Heart left ventricle (tissue), 16 donors: Measurements from ENCODE around the gene ETV3. TPM values are rescaled to one million over a fixed set of nuclear protein-coding genes. Genes with fewer than 3 reads are reported as not detected.

ENCODE experiments used
- ATAC-seq, 4 donors: fragments of 200-7000 bp; cut with Tn5 transposase; one replicate each; pipeline ENCODE4 v1.9.1; 2020 to 2022; ENCODE audit warnings: moderate library complexity in 4 of 4, mild to moderate bottlenecking in 3 of 4, moderate number of reproducible peaks in 1 of 4
- DNase-seq, 5 donors: peaks; one replicate each; pipeline ENCODE4 v3.0.0-alpha.2; 2020
- H3K27ac ChIP-seq, 12 donors: fragments of 200-600 bp; sonication (generic) in 4 of 12; one replicate each; pipeline versions ENCODE4 v1.5.0 to v1.8.0; 2016 to 2022; ENCODE audit warnings: mild to moderate bottlenecking in 2 of 12
- H3K27me3 ChIP-seq, 9 donors: fragments of 200-600 bp; sonication (generic) in 2 of 9; one replicate each; pipeline versions ENCODE4 v1.5.1 to v1.8.0; 2016 to 2022; ENCODE audit warnings: mild to moderate bottlenecking in 3 of 9
- H3K36me3 ChIP-seq, 9 donors: fragments of 200-600 bp; sonication (generic) in 2 of 9; one replicate each; pipeline versions ENCODE4 v1.5.0 to v1.8.0; 2018 to 2022; ENCODE audit warnings: mild to moderate bottlenecking in 2 of 9
- H3K4me1 ChIP-seq, 12 donors: fragments of 200-600 bp; sonication (generic) in 4 of 12; one replicate each; pipeline versions ENCODE4 v1.5.0 to v1.8.0; 2016 to 2022; ENCODE audit warnings: mild to moderate bottlenecking in 3 of 12
- H3K4me3 ChIP-seq, 12 donors: fragments of 200-600 bp; sonication (generic) in 4 of 12; one replicate each; pipeline versions ENCODE4 v1.5.0 to v1.8.0; 2017 to 2022; ENCODE audit warnings: mild to moderate bottlenecking in 9 of 12, moderate library complexity in 4 of 12
- H3K9me3 ChIP-seq, 12 donors: fragments of 200-600 bp; sonication (generic) in 4 of 12; one replicate each; pipeline versions ENCODE4 v1.5.0 to v1.8.0; 2016 to 2022; ENCODE audit warnings: mild to moderate bottlenecking in 1 of 12
- POLR2A ChIP-seq, 2 donors: fragments of 450-650 bp; IDR thresholded peaks; one replicate each; pipeline ENCODE4 v1.6.1; 2017; ENCODE audit warnings: antibody characterized with exemption in 2 of 2, mild to moderate bottlenecking in 2 of 2, moderate library complexity in 2 of 2
- WGBS, 4 donors: extraction: QIAGEN DNeasy Blood & Tissue Kit in 2 of 4; methylation state at CpG; one replicate each; pipeline versions ENCODE4 v1.1.5 to v1.1.7; 2013 to 2018; 5-methylcytosine and 5-hydroxymethylcytosine counted together
- intact Hi-C, 10 donors: fragments of 100-400 bp; cut with DNase I; formaldehyde crosslinking; loops; one replicate each; pipeline versions ENCODE4 v1.11.1 to v1.14.2; 2022
- polyA plus RNA-seq, 2 donors: library from polyadenylated mRNA; stranded (reverse); fragments of 200-250 nt; gene quantifications; one replicate each; pipeline ENCODE4 v1.2.3, GENCODE V29; 2013
- total RNA-seq, 9 donors: library from RNA; depleted of rRNA in 2 of 9; stranded (reverse); fragments of >200 nt in 2 of 9; fragmentation: NEBNext Ultra II Directional in 3 of 9; extraction: Animal tissue kit (Norgen Biotek cat#: 25700) in 3 of 9; gene quantifications; one replicate each; pipeline versions ENCODE4 v1.1.0 to v1.2.4, GENCODE V29; 2016 to 2023
- TF ChIP-seq, protein P1 (sequence below), 12 donors: fragments of 200-600 bp; sonication (generic) in 4 of 12; IDR thresholded peaks; one replicate each; pipeline versions ENCODE4 v1.5.0 to v1.8.0; 2018 to 2022; ENCODE audit warnings: antibody characterized with exemption in 12 of 12, mild to moderate bottlenecking in 5 of 12
- donor health status: ischemic (EF 13 %, LVEDD 7.1; RV severe dilation, severe dysfunction).
- donor health status: healthy with polysubstance abuse.
- donor health status: DM: no; HTN: yes; CAD: no.
- donor health status: DM: no; HTN: no; CAD: no.
- donor health status: ischemic (EF 25% LVEDD 6.9; RV normal size, moderate dysfunction).
- donor health status: ischemic (EF 25% LVEDD 5.7; RV mildly dilated, moderate dysfunction).
- donor health status: healthy.
- donor health status: DM: yes; HTN: yes; CAD: no.
- donor health status: ischemic (EF 35%, LVEDD 5.7; RV mildly dilated, moderate dysfunction).
- donor health status: nonischemic (EF 11% LVEDD 7.7; RV severe dilation, severe dysfunction).
- donor health status: DM: yes; HTN: yes; CAD: no.
- donor health status: PGD.
- donor health status: ischemic (EF 29% LVEDD 5.4; RV normal size, mild dysfunction).
- donor health status: nonischemic (EF 23%, LVEDD 6.1; RV moderate dilation, normal function).

The ETV3 gene
- total and polyA plus RNA-seq, 11 donors, result 4.5 to 24.3 (median 15.9) TPM

DNA sequence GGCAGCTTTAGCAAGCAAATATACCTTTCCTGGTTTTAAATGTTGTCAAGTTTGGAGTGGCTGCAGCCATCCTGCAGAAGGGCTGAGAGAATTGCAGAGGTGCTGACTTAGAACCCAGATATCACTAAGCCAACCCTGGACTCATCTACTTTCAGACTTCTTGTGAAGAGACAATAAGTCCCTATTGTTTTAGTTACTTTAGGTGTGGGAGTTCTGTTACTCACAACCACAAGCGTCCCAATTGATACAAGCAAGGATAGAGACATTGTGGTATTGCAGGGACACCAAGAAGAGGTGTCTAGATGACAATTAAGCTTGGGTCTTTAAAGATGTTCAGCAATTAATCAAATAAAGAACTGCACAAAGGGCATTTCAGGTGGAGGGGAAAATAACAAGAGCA, 8.8 kb upstream of the ETV3 start:
- TF ChIP-seq, protein P1, sequence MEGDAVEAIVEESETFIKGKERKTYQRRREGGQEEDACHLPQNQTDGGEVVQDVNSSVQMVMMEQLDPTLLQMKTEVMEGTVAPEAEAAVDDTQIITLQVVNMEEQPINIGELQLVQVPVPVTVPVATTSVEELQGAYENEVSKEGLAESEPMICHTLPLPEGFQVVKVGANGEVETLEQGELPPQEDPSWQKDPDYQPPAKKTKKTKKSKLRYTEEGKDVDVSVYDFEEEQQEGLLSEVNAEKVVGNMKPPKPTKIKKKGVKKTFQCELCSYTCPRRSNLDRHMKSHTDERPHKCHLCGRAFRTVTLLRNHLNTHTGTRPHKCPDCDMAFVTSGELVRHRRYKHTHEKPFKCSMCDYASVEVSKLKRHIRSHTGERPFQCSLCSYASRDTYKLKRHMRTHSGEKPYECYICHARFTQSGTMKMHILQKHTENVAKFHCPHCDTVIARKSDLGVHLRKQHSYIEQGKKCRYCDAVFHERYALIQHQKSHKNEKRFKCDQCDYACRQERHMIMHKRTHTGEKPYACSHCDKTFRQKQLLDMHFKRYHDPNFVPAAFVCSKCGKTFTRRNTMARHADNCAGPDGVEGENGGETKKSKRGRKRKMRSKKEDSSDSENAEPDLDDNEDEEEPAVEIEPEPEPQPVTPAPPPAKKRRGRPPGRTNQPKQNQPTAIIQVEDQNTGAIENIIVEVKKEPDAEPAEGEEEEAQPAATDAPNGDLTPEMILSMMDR (IDR thresholded peaks at IDR 0.05), result no peak
- TF ChIP-seq POLR2A (IDR thresholded peaks at IDR 0.05), result no peak
- DNase-seq (no peak), ATAC-seq (no peak)
- peaks cover 0 to 12% (median 0%) of the 10 kb centered on the region in 12 donors for H3K4me1 ChIP-seq
- H3K9me3 ChIP-seq, result no peaks in the 10 kb centered on the region
- no peak overlapping the region for H3K4me3 ChIP-seq
- H3K27me3 ChIP-seq, result peaks cover 0 to 4% (median 0%) of the 10 kb centered on the region in 9 donors
- no peaks in the 10 kb centered on the region for H3K36me3 ChIP-seq
- whole genome bisulfite sequencing, 4 donors, result 82 to 94% (median 86%) methylated on average over 1 of the region's 1 CpG
- intact Hi-C loops, result loop anchor here in 1 of 10 donors (5.0 kb wide), 1 partner anchor 35 kb away; no protein-coding TSS in a partner anchor
- no peak overlapping the region for H3K27ac ChIP-seq

- Histone ChIP-seq H3K4me1 (peaks cover 0 to 12% (median 0%) of the 10 kb centered on the region in 12 donors), H3K27ac (no peak overlapping the region), H3K4me3 (no peak overlapping the region), H3K9me3 (no peaks in the 10 kb centered on the region), H3K36me3 (no peaks in the 10 kb centered on the region), H3K27me3 (peaks cover 0 to 4% (median 0%) of the 10 kb centered on the region in 9 donors)
- TF ChIP-seq, protein P1 (IDR thresholded peaks at IDR 0.05), result no peak
- TF ChIP-seq POLR2A (IDR thresholded peaks at IDR 0.05), result no peak
- 79 to 83% (median 80%) methylated on average over 3 of the region's 3 CpGs for WGBS, 4 donors
- DNase-seq (no peak), ATAC-seq (no peak)
- intact Hi-C loops, result loop anchor here in 1 of 10 donors (5.0 kb wide), 1 partner anchor 34 kb away; no protein-coding TSS in a partner anchor
Observed at GRCh38 chr1:157146244-157146643, 8.0 kb upstream of the ETV3 start.

- 95 to 100% (median 98%) methylated on average over 1 of the region's 1 CpG for WGBS, 4 donors
- no peak for TF ChIP-seq POLR2A (IDR thresholded peaks at IDR 0.05)
- H3K4me1 ChIP-seq, result peaks cover 0 to 12% (median 0%) of the 10 kb centered on the region in 12 donors
- peaks cover 0 to 4% (median 0%) of the 10 kb centered on the region in 9 donors for H3K27me3 ChIP-seq
- no peaks in the 10 kb centered on the region for H3K9me3 ChIP-seq
- ATAC-seq (no peak), DNase-seq (no peak)
- H3K27ac ChIP-seq, result no peak overlapping the region
- H3K36me3 ChIP-seq, result no peaks in the 10 kb centered on the region
- intact Hi-C loops, result loop anchor here in 1 of 10 donors (5.0 kb wide), 1 partner anchor 33 kb away; no protein-coding TSS in a partner anchor
- no peak overlapping the region for H3K4me3 ChIP-seq
Observed at GRCh38 chr1:157145076-157145475, 6.9 kb upstream of the ETV3 start.

GRCh38 chr1:157144509-157144908, 6.3 kb upstream of the ETV3 start:
- intact Hi-C loops, result no loop called here
- H3K36me3 ChIP-seq, result no peaks in the 10 kb centered on the region

More at GRCh38 chr1:157144509-157144908, 6.3 kb upstream of the ETV3 start:
- ATAC-seq (no peak), DNase-seq (no peak)
- Histone ChIP-seq H3K9me3 (no peaks in the 10 kb centered on the region), H3K4me3 (no peak overlapping the region), H3K27ac (no peak overlapping the region), H3K4me1 (peaks cover 0 to 12% (median 0%) of the 10 kb centered on the region in 12 donors), H3K27me3 (peaks cover 0 to 4% (median 0%) of the 10 kb centered on the region in 9 donors)
- 69 to 91% (median 89%) methylated on average over 1 of the region's 1 CpG for WGBS, 4 donors
- TF ChIP-seq POLR2A (IDR thresholded peaks at IDR 0.05), result no peak
- TF ChIP-seq, protein P1 (IDR thresholded peaks at IDR 0.05), result no peak
